ENCODE data around the gene TCF15.

The TCF15 gene

DNA sequence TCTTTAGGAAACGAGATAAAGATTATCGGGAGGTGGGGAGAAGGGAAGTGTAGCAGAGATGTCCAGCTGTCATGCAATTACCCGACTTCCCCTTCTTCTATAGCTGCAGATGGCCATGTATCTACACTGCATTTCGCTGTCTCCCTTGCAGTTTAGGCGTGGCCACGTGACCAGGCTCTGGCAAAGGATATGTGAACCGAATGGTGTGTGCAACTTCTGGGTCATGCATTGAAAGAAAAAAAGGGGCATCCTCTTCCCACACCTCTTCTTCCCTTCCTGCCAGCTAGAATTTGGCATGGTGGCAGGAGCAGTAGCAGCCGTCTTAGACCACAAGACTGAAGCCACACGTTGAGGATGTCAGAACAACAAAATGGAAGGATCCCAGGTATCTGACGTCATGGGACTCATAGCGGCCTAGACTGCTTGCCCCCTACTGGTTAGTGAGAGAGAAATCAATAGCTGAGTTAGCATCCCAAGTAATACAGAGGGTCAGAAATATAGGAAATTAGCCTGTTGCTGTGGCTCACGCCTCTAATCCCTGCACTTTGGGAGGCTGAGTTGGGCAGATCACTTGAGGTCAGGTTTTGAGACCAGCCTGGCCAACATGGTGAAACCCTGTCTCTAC is 32.8 kb downstream of the TCF15 start:
- TF ChIP-seq, protein P1, sequence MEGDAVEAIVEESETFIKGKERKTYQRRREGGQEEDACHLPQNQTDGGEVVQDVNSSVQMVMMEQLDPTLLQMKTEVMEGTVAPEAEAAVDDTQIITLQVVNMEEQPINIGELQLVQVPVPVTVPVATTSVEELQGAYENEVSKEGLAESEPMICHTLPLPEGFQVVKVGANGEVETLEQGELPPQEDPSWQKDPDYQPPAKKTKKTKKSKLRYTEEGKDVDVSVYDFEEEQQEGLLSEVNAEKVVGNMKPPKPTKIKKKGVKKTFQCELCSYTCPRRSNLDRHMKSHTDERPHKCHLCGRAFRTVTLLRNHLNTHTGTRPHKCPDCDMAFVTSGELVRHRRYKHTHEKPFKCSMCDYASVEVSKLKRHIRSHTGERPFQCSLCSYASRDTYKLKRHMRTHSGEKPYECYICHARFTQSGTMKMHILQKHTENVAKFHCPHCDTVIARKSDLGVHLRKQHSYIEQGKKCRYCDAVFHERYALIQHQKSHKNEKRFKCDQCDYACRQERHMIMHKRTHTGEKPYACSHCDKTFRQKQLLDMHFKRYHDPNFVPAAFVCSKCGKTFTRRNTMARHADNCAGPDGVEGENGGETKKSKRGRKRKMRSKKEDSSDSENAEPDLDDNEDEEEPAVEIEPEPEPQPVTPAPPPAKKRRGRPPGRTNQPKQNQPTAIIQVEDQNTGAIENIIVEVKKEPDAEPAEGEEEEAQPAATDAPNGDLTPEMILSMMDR (IDR thresholded peaks at IDR 0.05; ENCODE audit: borderline replicate concordance, control extremely low read depth, extremely low read depth, insufficient read depth, missing control alignments): no peak
- DNase-seq (ENCODE audit: low spot score): no peak
- in situ Hi-C loops (cut with MboI; ENCODE audit: low sequenced_read_pairs, unreplicated experiment): no loop called here

DNA sequence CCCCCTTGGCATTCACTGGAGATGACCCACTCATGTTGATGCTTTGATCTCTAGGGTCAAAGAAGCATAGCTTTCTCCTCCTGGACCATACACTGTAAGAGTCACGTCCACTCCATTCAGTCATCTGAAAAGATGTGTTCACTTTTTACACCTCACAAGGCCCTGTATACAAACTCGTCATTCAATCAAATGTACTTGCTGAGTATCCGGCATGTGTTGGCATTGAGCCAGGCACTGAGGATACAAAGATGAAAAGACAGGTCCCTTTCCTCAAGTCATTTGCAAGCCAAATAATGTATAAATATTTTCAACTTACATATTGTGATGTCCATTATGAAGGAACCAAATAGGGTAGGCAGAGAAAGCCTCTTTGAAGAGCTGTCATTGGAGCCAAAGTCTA is 34.0 kb downstream of the TCF15 start:
- in situ Hi-C loops (cut with MboI; ENCODE audit: low sequenced_read_pairs, unreplicated experiment): no loop called here
- no peak for DNase-seq (ENCODE audit: low spot score)
- TF ChIP-seq, protein P1 (IDR thresholded peaks at IDR 0.05; ENCODE audit: borderline replicate concordance, control extremely low read depth, extremely low read depth, insufficient read depth, missing control alignments): no peak

DNA sequence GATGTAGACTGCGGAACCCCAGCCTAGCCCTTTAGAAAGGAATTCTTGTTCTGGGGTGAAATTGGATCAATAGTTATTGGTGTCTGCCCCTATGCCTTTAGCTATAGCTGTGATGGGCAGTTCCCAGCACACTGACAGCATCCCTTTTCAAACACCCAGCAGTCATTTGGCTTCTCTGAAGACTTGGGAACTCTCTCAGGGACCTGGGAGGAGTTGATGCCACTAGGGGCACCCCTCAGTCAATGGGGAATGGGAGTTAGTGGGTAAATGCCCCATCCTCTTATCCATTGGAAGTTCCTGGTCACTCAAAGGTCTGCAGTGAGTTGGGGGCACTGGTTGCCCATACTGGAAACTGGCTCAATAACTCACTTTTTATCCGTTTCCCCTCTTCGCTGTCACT is 34.9 kb downstream of the TCF15 start:
- DNase-seq (ENCODE audit: low spot score): no peak
- TF ChIP-seq, protein P1 (IDR thresholded peaks at IDR 0.05; ENCODE audit: borderline replicate concordance, control extremely low read depth, extremely low read depth, insufficient read depth, missing control alignments): no peak
- in situ Hi-C loops (cut with MboI; ENCODE audit: low sequenced_read_pairs, unreplicated experiment): no loop called here

DNA sequence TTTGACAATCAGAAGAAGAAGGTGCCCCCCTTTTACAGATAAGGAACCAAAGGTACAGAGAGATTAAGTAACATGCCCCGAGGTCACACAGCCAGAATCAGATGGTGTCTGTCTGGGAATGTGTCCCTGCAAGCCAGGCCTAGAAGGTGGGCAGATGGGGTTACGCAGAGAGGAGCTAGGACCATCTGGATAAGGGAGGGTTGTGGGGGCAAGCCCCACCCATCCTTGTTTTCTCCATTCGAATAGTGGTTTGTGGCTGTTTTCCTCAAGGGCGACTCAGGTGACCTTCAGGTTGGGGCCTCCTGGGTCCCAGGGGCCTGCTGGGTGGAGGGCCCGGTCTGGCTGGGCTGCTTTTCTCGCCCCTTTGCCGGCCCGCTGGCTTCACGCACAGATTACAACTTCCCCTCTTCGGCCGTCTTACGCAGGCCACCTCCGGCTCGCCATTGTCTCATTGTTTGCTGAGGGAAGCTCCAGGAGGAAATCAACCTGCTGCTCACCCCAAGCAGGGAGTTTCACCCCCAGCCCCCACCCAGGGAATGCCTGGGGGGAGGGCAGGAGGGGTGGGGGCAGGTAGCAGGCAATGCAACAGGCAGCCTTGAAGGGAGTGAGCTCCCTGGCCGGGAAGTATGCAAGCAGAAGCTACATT is 35.7 kb downstream of the TCF15 start:
- TF ChIP-seq, protein P1 (IDR thresholded peaks at IDR 0.05; ENCODE audit: borderline replicate concordance, control extremely low read depth, extremely low read depth, insufficient read depth, missing control alignments): no peak
- no peak for DNase-seq (ENCODE audit: low spot score)
- in situ Hi-C loops (cut with MboI; ENCODE audit: low sequenced_read_pairs, unreplicated experiment): loop anchor here (25.0 kb wide), 1 partner anchor 163 kb away; no protein-coding TSS in a partner anchor

DNA sequence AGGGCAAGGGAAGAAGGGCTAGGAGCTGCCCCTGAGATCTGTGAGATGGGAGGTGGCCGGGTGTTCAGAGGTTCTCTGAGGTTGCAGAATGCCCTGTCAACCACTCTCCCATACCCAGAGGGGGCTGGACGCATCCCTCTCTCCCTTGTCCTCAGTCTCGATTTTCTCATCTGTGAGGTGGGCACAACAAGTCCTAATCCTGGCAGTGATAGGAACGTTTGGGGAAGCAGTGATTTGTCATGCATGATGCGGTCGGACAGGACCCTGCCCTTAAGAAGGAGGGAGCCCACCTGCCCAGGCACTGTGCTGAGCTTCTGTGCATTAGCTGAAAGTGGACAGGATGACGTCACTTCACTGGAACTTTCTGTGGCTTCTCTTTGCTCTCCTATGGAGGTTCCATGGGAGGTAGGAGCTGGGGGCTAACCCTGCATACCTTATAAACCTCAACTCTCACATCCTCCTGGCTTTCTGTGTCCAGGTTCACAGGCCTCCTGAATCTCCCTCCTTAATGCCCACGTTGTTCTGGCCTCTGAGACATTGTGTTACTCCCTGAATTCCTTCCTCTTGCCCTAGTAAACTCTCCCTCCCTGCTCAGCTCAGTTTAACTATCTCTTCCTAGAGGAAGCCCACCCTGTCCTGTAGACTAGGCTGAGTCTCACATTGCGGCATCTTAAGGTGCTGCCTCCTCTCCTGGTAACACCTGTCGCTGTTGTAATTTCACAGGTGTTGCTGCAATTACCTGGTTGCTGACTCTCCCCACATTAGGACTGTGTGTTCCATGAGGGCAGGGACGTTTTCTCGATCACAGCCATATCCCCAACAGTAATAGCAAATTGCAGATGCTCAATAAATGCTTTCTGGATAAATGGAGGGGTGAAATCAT is 36.5 kb downstream of the TCF15 start:
- TF ChIP-seq, protein P1 (IDR thresholded peaks at IDR 0.05; ENCODE audit: borderline replicate concordance, control extremely low read depth, extremely low read depth, insufficient read depth, missing control alignments): no peak
- no peak for DNase-seq (ENCODE audit: low spot score)
- in situ Hi-C loops (cut with MboI; ENCODE audit: low sequenced_read_pairs, unreplicated experiment): loop anchor here (25.0 kb wide), 1 partner anchor 164 kb away; no protein-coding TSS in a partner anchor

DNA sequence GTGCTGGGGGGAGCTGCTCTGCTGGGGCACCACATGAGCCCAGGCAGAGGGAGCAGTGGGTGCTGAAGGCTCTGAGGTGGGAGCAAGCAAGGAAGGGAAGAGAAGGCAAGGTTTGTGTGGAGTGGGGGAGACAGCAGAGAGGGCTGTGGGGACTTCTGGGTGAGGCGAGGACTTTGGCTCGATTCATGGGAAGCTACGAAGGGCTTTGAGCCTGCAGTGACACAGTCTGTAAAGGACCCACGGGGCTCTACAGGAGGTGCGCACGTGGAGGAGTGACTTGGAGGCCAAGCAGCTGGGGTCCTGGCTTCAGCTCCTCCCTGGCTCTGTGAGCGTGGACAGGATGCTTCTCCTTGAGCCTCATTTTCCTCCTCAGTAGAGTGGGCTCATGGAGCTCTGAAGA is 37.4 kb downstream of the TCF15 start:
- DNase-seq (ENCODE audit: low spot score): no peak
- in situ Hi-C loops (cut with MboI; ENCODE audit: low sequenced_read_pairs, unreplicated experiment): loop anchor here (25.0 kb wide), 1 partner anchor 165 kb away; no protein-coding TSS in a partner anchor
- TF ChIP-seq, protein P1 (IDR thresholded peaks at IDR 0.05; ENCODE audit: borderline replicate concordance, control extremely low read depth, extremely low read depth, insufficient read depth, missing control alignments): no peak
